Pancreas (tissue), 10 donors: ENCODE data around the gene FOS. TPM values are rescaled to one million over a fixed set of nuclear protein-coding genes. Genes with fewer than 3 reads are reported as not detected.

ENCODE experiments used
- ATAC-seq, 4 donors: fragments of 200-7000 bp; cut with Tn5 transposase; one replicate each; pipeline versions ENCODE4 v1.8.0 to v1.9.1; 2020; ENCODE audit warnings: mild to moderate bottlenecking in 4 of 4, moderate library complexity in 4 of 4
- DNase-seq, 6 donors: peaks; one replicate each; pipeline ENCODE4 v3.0.0-alpha.2; 2020
- FAIRE-seq: peaks from 2 replicates; lab custom pipeline; 2012; peaks lifted over from hg19 to GRCh38; lab: Jason Lieb, UNC
- H3K27ac ChIP-seq, 4 donors: fragments of 200-600 bp; sonication (generic); 1 replicate in 3 of 4; 2 replicates in 1 of 4; pipeline versions ENCODE4 v1.5.0 to v1.8.0; 2020
- H3K27me3 ChIP-seq, 4 donors: fragments of 200-600 bp; one replicate each; pipeline ENCODE4 v1.8.0; 2021
- H3K36me3 ChIP-seq, 3 donors: fragments of 200-600 bp; sonication (generic) in 1 of 3; one replicate each; pipeline versions ENCODE4 v1.5.0 to v1.8.0; 2020 to 2021
- H3K4me1 ChIP-seq, 3 donors: fragments of 200-600 bp; one replicate each; pipeline ENCODE4 v1.8.0; 2021
- H3K4me3 ChIP-seq, 4 donors: fragments of 200-600 bp; sonication (generic) in 2 of 4; one replicate each; pipeline versions ENCODE4 v1.5.0 to v1.8.0; 2020 to 2021
- H3K9me3 ChIP-seq, 4 donors: fragments of 200-600 bp; one replicate each; pipeline ENCODE4 v1.8.0; 2021
- WGBS, 2 donors: extraction: QIAGEN DNeasy Blood & Tissue Kit; methylation state at CpG; one replicate each; pipeline ENCODE4 v1.1.7; 2013; 5-methylcytosine and 5-hydroxymethylcytosine counted together
- intact Hi-C, 3 donors: fragments of 100-400 bp; cut with DNase I; formaldehyde crosslinking; loops; one replicate each; pipeline versions ENCODE4 v1.11.1 to v1.14.2; 2022
- polyA plus RNA-seq, 2 donors: library from polyadenylated mRNA; stranded (reverse); fragments of 200-250 nt; gene quantifications; one replicate each; pipeline ENCODE4 v1.2.3, GENCODE V29; 2013
- total RNA-seq, 6 donors: library from RNA; stranded (reverse); fragmentation: NEBNext Ultra II Directional in 4 of 6; extraction: Animal tissue kit (Norgen Biotek cat#: 25700) in 4 of 6; gene quantifications; one replicate each; pipeline versions ENCODE4 v1.2.1 to v1.2.4, GENCODE V29; 2021 to 2023
- TF ChIP-seq, protein P1 (sequence below), 4 donors: fragments of 200-600 bp; sonication (generic) in 3 of 4; IDR thresholded peaks; one replicate each; pipeline versions ENCODE4 v1.5.0 to v1.8.0; 2021; ENCODE audit warnings: antibody characterized with exemption in 4 of 4
- donor health status: healthy with polysubstance abuse.
- donor health status: DM: no; HTN: no; CAD: no; lungs with moderate emphysema.
- donor health status: DM: no; HTN: no; CAD: no.
- donor health status: control.
- donor health status: control.
- donor health status: Bipolar disorder and iron deficiency.
- donor health status: DM: yes; HTN: yes; CAD: no.
- donor health status: DM: no; HTN: no; CAD: no.
- donor health status: DM: no; HTN: no; CAD: no.
- donor health status: DM: yes; HTN: yes; CAD: no.

The FOS gene
- total and polyA plus RNA-seq, 8 donors, result 56.4 to 303 (median 98.2) TPM

DNA sequence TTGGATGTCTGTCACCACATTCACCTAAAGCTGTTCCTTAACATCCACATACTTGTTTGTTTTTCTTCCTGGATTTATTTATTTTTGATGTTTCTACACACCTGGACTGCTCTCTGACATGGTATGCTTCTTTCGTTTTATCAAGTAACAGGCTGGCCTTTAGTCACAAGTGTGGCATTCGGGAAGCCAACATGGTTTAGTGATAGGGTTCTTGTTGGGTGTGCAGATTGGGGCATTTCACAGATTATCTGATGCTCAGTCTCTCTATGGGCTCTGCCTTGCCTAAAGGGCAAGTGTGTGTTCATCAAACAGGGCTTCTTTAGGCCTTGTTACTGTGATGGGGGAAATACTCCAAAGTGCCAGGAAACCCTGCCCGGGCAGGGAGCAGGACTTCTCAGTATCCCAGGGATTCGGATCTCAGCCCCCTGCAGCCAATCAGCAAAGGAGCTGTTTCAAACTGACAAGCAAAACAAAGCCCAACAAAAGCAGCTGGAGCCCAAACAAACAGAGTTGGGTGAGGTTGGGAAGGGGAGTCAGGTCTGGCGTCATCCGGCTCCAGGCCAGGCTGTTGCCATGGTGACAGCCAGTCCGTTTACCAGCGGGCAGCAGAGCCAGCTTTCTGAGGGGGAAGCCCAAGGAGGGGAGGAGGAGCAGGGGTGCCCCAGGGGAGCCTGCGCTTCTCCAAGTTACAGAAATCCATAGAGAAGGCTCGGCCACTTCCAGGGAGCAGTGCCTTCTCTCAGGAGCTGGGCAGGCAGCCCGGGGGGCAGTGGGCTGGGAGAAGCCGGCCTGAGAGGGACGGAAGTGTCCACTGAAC lies 31.9 kb downstream of the FOS start:
- H3K4me1 ChIP-seq, result peaks cover 0 to 12% (median 0%) of the 10 kb centered on the region in 3 donors
- TF ChIP-seq, protein P1, sequence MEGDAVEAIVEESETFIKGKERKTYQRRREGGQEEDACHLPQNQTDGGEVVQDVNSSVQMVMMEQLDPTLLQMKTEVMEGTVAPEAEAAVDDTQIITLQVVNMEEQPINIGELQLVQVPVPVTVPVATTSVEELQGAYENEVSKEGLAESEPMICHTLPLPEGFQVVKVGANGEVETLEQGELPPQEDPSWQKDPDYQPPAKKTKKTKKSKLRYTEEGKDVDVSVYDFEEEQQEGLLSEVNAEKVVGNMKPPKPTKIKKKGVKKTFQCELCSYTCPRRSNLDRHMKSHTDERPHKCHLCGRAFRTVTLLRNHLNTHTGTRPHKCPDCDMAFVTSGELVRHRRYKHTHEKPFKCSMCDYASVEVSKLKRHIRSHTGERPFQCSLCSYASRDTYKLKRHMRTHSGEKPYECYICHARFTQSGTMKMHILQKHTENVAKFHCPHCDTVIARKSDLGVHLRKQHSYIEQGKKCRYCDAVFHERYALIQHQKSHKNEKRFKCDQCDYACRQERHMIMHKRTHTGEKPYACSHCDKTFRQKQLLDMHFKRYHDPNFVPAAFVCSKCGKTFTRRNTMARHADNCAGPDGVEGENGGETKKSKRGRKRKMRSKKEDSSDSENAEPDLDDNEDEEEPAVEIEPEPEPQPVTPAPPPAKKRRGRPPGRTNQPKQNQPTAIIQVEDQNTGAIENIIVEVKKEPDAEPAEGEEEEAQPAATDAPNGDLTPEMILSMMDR (IDR thresholded peaks at IDR 0.05), result no peak
- DNase-seq (peak; percentile 78 to 94 (median 92)), FAIRE-seq (no peak), ATAC-seq (peak; percentile 83 to 92 (median 88))
- peak overlapping the region in 1 of 4 donors; percentile 13 for H3K4me3 ChIP-seq
- peak overlapping the region in 3 of 4 donors; percentile 49 to 73 (median 73) for H3K27ac ChIP-seq
- 22 to 24% methylated on average over 13 of the region's 13 CpGs for WGBS, 2 donors
- H3K36me3 ChIP-seq, result no peaks in the 10 kb centered on the region
- intact Hi-C loops, result loop anchor here in 2 of 3 donors (5.0 kb wide), 2 partner anchors 172 to 252 kb away; no protein-coding TSS in a partner anchor
- no peaks in the 10 kb centered on the region for H3K9me3 ChIP-seq
- H3K27me3 ChIP-seq, result no peaks in the 10 kb centered on the region

DNA sequence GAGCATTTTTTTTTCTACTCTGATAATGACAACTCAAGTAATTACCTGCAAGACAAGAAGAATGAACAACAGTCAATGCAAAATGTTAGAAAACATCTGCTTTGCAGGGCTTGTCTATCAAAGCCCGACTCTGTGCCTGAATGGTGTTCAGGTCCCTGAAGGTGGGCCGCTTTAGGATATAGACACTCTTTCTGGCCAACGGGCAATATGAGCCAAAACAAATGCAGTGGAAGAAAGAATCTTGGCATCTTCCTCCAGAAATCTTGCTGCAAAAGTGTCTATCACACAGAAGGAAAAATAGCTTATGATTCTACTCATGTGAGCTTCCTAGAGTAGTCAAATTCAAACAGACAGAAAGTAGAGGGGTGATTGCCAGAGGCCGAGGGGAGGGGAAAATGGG lies 32.7 kb downstream of the FOS start:
- ATAC-seq (no peak), DNase-seq (no peak), FAIRE-seq (no peak)
- Histone ChIP-seq H3K4me1 (peaks cover 0 to 12% (median 0%) of the 10 kb centered on the region in 3 donors), H3K4me3 (no peak overlapping the region), H3K9me3 (no peaks in the 10 kb centered on the region), H3K36me3 (no peaks in the 10 kb centered on the region), H3K27me3 (no peaks in the 10 kb centered on the region), H3K27ac (no peak overlapping the region)
- TF ChIP-seq, protein P1 (IDR thresholded peaks at IDR 0.05), result no peak
- intact Hi-C loops, result loop anchor here in 2 of 3 donors (5.0 kb wide), 2 partner anchors 171 to 251 kb away; no protein-coding TSS in a partner anchor
- 62 to 66% methylated on average over 4 of the region's 4 CpGs for WGBS, 2 donors

DNA sequence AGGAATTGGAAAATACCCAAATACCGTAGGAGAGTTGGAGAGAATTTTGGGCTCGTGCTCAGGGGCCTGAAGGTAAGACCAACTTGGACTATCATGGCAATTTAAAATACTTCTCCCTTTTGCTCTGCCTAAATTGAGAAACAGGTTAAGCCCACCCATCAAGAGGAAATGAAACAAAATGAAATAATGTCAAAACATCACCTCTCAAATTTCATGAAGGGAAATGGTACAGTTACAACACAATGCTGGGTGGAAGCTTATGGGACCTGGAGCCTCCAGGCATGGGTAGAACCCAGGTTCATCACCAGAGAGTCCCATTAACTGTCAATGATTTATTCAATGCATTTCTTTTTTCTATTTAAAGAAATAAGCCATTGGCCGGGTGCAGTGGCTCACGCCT lies 33.7 kb downstream of the FOS start:
- intact Hi-C loops, result loop anchor here in 2 of 3 donors (5.0 kb wide), 2 partner anchors 170 to 250 kb away; no protein-coding TSS in a partner anchor
- Histone ChIP-seq H3K27ac (no peak overlapping the region), H3K9me3 (no peaks in the 10 kb centered on the region), H3K27me3 (no peaks in the 10 kb centered on the region), H3K36me3 (no peaks in the 10 kb centered on the region), H3K4me3 (no peak overlapping the region), H3K4me1 (peaks cover 0 to 12% (median 0%) of the 10 kb centered on the region in 3 donors)
- FAIRE-seq (no peak), ATAC-seq (no peak), DNase-seq (no peak)
- TF ChIP-seq, protein P1 (IDR thresholded peaks at IDR 0.05), result no peak
- 83 to 94% methylated on average over 4 of the region's 4 CpGs for WGBS, 2 donors

DNA sequence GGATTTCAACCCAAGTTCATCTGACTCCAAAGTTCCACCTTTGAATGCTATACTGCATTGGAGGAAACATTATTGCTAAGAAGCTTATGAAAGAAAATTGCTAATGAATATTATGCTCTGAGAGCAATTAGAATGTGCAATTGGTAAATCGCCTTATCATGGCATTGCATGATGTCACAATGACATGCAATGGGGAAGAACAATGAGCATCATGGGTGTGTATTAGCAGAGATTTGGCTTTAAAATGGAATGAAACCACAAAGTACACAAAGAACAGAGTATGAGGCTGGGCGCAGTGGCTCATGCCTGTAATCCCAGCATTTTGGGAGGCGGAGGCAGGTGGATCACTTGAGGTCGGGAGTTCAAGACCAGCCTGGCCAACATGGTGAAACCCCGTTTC lies 34.7 kb downstream of the FOS start:
- Histone ChIP-seq H3K4me3 (no peak overlapping the region), H3K4me1 (peaks cover 0 to 12% (median 0%) of the 10 kb centered on the region in 3 donors), H3K9me3 (no peaks in the 10 kb centered on the region), H3K27ac (no peak overlapping the region), H3K27me3 (no peaks in the 10 kb centered on the region), H3K36me3 (no peaks in the 10 kb centered on the region)
- intact Hi-C loops, result loop anchor here in 2 of 3 donors (5.0 kb wide), 2 partner anchors 169 to 249 kb away; no protein-coding TSS in a partner anchor
- no peak for DNase-seq
- no peak for ATAC-seq
- TF ChIP-seq, protein P1 (IDR thresholded peaks at IDR 0.05), result no peak
- no peak for FAIRE-seq
- 87 to 89% methylated on average over 5 of the region's 5 CpGs for WGBS, 2 donors
